GDM1 (cell line): ENCODE measurements around the gene TLX3.
"Not testable (repeated sequence)": the region's sequence is repeated elsewhere in the genome, so short reads cannot be mapped to it uniquely, and the experiment has no call there.

Experiments used
- DNase-seq: peaks from one replicate; lab custom pipeline; 2025; lab: John Stamatoyannopoulos, UW

The TLX3 gene

DNA sequence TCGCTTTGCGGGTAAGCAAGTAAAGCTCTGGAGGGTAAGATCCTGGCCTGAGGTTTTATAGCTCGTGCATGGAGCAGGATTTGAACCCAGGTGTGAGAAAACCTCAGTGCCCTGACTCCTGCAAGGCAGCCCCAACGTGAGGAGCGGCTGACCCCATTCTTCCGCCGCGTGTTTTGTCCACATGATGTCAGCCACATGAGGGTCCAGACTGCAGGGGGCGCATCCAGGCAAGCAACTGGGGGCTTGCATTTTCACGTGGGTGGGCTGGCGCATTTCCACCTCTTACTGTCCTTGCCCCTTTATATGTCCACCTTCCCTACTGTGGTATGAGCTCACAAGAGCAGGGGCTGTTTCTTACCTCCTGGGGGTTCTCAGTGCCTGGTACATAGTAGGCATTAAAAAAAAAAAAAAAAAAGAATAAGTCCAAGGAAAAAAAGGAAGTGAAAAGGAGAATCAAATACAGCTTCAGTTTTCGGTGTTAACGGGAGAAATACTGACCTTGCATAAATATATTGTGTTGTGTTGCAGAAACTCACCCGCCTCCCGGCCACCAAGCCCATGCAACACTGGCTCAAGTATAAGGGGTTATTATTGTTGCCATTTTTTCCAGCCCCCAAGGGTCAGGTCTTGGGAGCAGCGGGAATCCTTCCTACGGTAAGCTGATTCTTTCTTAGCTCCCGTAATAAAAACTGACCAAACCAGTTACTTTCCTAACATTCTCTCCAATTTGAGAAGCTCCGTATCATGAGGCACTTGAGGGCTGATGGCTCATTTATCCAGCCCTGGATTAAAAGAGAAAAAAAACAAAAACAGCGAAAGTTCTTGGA is 15.0 kb downstream of the TLX3 start:
- no peak for DNase-seq

DNA sequence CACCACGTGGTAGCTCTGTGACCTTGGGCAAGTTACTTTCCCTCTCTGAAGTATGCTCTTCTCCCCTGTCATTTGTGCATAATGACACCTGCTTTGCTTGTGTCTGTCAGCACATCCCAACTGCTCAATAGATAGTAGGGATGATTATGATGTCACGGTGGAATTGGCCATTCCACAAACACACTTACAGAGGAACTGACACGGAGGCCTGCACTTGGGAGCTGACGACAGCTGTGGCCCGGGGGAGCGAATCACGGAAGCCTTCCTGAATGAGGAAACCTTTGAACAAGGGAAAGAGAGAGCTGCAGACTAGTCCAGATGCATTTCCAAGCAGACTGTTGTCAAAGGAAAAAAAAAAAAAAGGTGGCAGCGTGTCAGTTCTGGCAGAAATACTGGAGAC is 21.0 kb downstream of the TLX3 start:
- DNase-seq, result no peak

- DNase-seq, result no peak
Observed at GRCh38 chr5:171335616-171336015, 26.6 kb downstream of the TLX3 start.

GRCh38 chr5:171336521-171337209 is 27.6 kb downstream of the TLX3 start:
- no peak for DNase-seq

DNA sequence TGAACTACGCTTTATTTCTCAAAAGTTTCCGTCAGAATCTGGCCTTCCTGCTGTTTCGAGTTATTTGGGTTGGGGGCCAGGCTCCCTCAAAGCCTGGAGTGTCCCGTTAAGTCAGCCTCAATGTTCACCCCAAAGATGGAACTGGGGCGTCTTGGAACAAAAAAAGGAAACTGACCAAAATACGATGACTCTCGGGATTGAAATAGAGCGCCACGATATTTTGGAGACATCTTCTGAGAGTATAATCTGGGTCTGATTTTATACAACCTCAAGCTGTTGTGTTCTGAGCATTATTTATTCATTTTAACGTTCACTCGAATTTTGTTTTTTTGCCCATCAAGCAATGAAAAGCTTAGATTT is 28.1 kb downstream of the TLX3 start:
- DNase-seq, result no peak

- DNase-seq, result no peak
Observed at GRCh38 chr5:171340042-171340441, 31.0 kb downstream of the TLX3 start.

DNA sequence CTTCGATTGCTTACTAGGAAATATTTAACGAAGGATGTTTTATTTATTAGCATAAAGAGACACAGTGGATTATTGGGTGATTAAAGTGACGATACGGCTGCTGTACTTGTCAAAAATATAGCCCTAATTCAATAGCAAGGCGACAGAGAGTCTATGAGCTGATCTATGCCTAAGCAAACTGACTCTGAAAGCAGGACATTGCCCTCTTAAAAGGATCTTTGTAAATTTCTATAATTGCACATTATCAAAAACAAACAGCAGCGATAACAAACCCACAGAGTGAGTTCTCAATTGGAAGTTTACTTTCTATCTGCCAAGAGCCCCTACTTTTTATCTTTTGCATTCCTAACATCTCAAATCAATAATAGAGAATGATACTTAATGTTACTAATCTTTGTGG is 31.4 kb downstream of the TLX3 start:
- DNase-seq, result no peak

- peak; percentile 24 for DNase-seq
Observed at GRCh38 chr5:171342362-171343111, 33.5 kb downstream of the TLX3 start.

GRCh38 chr5:171344936-171345608 is 36.0 kb downstream of the TLX3 start:
- no peak for DNase-seq

DNA sequence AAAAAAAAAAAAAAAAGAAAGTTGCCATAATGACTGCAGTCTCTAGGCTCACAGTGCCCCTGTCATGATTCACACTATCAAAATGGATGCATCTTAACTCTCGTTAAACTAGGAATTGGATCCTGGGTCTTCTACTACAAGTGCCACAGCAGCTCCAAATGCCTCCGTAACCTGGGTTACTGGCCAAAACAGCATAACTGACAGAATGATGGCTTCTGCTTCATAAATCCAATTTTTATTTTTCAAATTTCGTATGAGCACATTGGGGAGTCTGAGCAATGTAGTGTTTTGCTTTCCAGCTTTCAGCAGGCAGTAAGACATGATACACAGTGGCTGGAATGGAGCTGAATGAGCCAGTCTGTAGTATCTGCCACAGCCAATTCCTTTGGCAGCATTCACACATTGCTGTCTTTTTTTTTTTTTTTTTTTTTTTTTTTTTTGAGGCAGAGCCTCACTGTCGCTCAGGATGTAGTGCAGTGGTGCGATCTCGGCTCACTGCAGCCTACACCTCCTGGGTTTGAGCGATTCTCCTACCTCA is 42.6 kb downstream of the TLX3 start:
- no peak for DNase-seq

- DNase-seq, result no peak
Observed at GRCh38 chr5:171355302-171355724, 46.3 kb downstream of the TLX3 start.

GRCh38 chr5:171357843-171358242 is 48.8 kb downstream of the TLX3 start:
- no peak for DNase-seq

DNA sequence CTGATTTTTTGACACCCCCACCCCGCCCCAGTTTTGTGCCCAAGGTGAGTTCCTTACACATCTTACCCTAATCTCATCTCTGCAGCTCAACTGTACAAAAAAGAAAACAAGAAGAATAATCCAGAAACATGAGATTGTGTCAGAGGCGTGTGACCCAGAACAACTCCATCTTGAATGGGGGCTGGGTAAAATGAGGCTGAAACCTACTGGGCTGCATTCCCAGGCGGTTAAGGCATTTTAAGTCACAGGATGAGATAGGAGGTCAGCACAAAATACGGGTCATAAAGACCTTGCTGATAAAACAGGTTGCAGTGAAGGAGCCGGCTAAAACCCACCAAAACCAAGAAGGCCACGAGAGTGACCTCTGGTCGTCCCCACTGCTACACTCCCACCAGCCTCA is 52.1 kb downstream of the TLX3 start:
- not testable (repeated sequence) for DNase-seq
